GM12878 (cell line): ENCODE results near the gene MTF2.

ENCODE experiments used
- BHLHE40 ChIP-seq, 2 experiments: fragments of 450-650 bp in 1 of 2; IDR thresholded peaks; 2 replicates each; pipeline ENCODE4 v1.6.1; 2011 to 2017; ENCODE audit warnings: low read depth in 2 of 2, borderline replicate concordance in 1 of 2, improper control_type of control experiment in 1 of 2, low read length in 1 of 2, mild to moderate bottlenecking in 1 of 2
- CBFB ChIP-seq: IDR thresholded peaks from 2 replicates; pipeline ENCODE4 v1.6.1; 2016; ENCODE audit warnings: antibody characterized with exemption, low read depth
- CHD4 ChIP-seq: fragments of 200-600 bp; sonication (generic); IDR thresholded peaks from 2 replicates; pipeline ENCODE4 v1.6.1; 2016; ENCODE audit warnings: mild to moderate bottlenecking
- NKRF ChIP-seq: fragments of 450-650 bp; conservative IDR thresholded peaks from 2 replicates; pipeline ENCODE4 v1.6.1; 2017; ENCODE audit warnings: mild to moderate bottlenecking, moderate library complexity
- POU2F2 ChIP-seq: IDR thresholded peaks from 3 replicates; pipeline ENCODE4 v1.6.1; 2011; ENCODE audit warnings: low read depth, mild to moderate bottlenecking, low read length, borderline replicate concordance
- ZSCAN29 ChIP-seq: fragments of 450-650 bp; IDR thresholded peaks from 2 replicates; pipeline ENCODE4 v1.6.1; 2017; ENCODE audit warnings: mild to moderate bottlenecking, moderate library complexity
- TF ChIP-seq, protein P1 (sequence below), 3 experiments: IDR thresholded peaks in 2 of 3; conservative IDR thresholded peaks in 1 of 3; 2 replicates each; pipeline ENCODE4 v1.5.1; 2011; ENCODE audit warnings: low read depth in 3 of 3, low read length in 3 of 3, mild to moderate bottlenecking in 3 of 3, control low read depth in 2 of 3, moderate library complexity in 2 of 3, inconsistent platforms in 1 of 3, mixed read lengths in 1 of 3; ENCODE audit not compliant: control insufficient read depth in 2 of 3, insufficient read depth in 1 of 3; ENCODE audit errors: extremely low read depth in 1 of 3

DNA sequence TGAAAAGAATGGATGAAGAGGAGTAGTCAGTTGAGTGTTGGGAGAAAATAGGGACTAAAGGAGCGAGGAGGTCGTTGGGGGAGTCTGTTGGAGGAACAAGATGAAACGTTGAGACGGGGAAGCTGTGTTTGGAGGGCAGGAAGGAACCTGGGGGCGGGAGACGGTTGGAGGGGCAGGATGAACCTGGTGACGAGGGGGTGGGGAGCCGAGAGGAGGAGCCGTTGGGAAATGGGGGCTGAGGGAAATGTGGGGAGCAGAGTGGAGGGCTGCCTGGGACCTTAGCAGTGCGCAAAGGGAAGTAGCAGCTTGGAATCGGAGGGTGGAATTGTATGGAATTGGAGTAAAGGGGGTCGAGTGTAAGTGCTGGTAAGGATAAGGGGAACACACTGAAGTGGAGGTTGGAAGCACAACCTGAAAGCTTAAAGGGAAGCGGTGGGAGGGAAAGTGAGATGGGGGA, 630 bp downstream of the MTF2 start:
- TF ChIP-seq BHLHE40 (IDR thresholded peaks at IDR 0.05; ENCODE audit: borderline replicate concordance in 1 of 2, low read depth in 2 of 2, low read length in 1 of 2): no peak
- no peak for TF ChIP-seq CHD4
- no peak for TF ChIP-seq POU2F2
- no peak for TF ChIP-seq CBFB
- no peak for TF ChIP-seq NKRF
- TF ChIP-seq, protein P1, sequence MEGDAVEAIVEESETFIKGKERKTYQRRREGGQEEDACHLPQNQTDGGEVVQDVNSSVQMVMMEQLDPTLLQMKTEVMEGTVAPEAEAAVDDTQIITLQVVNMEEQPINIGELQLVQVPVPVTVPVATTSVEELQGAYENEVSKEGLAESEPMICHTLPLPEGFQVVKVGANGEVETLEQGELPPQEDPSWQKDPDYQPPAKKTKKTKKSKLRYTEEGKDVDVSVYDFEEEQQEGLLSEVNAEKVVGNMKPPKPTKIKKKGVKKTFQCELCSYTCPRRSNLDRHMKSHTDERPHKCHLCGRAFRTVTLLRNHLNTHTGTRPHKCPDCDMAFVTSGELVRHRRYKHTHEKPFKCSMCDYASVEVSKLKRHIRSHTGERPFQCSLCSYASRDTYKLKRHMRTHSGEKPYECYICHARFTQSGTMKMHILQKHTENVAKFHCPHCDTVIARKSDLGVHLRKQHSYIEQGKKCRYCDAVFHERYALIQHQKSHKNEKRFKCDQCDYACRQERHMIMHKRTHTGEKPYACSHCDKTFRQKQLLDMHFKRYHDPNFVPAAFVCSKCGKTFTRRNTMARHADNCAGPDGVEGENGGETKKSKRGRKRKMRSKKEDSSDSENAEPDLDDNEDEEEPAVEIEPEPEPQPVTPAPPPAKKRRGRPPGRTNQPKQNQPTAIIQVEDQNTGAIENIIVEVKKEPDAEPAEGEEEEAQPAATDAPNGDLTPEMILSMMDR (IDR thresholded peaks at IDR 0.05 in 2 of 3, conservative IDR thresholded peaks at IDR 0.05 in 1 of 3; ENCODE audit: control insufficient read depth in 2 of 3, extremely low read depth in 1 of 3, insufficient read depth in 1 of 3, low read depth in 3 of 3, low read length in 3 of 3): no peak
- no peak for TF ChIP-seq ZSCAN29
